K562 (cell line): Measurements from ENCODE around the gene ERP44. TPM values are rescaled to one million over a fixed set of nuclear protein-coding genes. Genes with fewer than 3 reads are reported as not detected.

Experiments
- E2F3 ChIP-seq: fragments of 250-450 bp; sonication (Bioruptor Pico); IDR thresholded peaks from 2 replicates; pipeline ENCODE4 v1.4.0; 2020; ENCODE audit warnings: mild to moderate bottlenecking
- MCM7 ChIP-seq, 2 experiments: fragments of 450-650 bp; IDR thresholded peaks; 2 replicates each; pipeline ENCODE4 v1.6.1; 2016 to 2018
- NFIC ChIP-seq: fragments of 450-650 bp; IDR thresholded peaks from 2 replicates; pipeline ENCODE4 v1.6.1; 2017; ENCODE audit warnings: mild to moderate bottlenecking, inconsistent platforms
- PTRF ChIP-seq: fragments of 450-650 bp; IDR thresholded peaks from 2 replicates; pipeline ENCODE4 v1.6.1; 2016; ENCODE audit warnings: mild to moderate bottlenecking, missing genetic modification characterization, missing compliant biosample characterization
- RBM39 ChIP-seq: fragments of 200-400 bp; formaldehyde crosslinking; optimal IDR thresholded peaks from 2 replicates; pipeline ENCODE3; 2018; ENCODE audit warnings: low read depth, low read length
- SAFB ChIP-seq: fragments of 200-400 bp; formaldehyde crosslinking; IDR thresholded peaks from 2 replicates; pipeline ENCODE4 v1.6.1; 2017; ENCODE audit warnings: low read depth, low read length, borderline replicate concordance
- ZBTB17 ChIP-seq: fragments of 450-650 bp; formaldehyde crosslinking; IDR thresholded peaks from 2 replicates; pipeline ENCODE4 v1.4.0; 2020; ENCODE audit warnings: mild to moderate bottlenecking
- ZNF134 ChIP-seq: fragments of 250-450 bp; sonication (Bioruptor Pico); conservative IDR thresholded peaks from 2 replicates; pipeline ENCODE4 v1.4.0; 2020
- ZNF584 ChIP-seq: fragments of 200-800 bp; sonication (Bioruptor generic); IDR thresholded peaks from 2 replicates; pipeline ENCODE4 v1.6.1; 2016; ENCODE audit warnings: low read depth, mild to moderate bottlenecking, missing genetic modification characterization, missing compliant biosample characterization
- ZNF589 ChIP-seq: fragments of 200-800 bp; sonication (Bioruptor generic); IDR thresholded peaks from 2 replicates; pipeline ENCODE4 v1.6.1; 2016; ENCODE audit warnings: low read depth, missing genetic modification characterization, missing compliant biosample characterization
- ZNF76 ChIP-seq: fragments of 250-450 bp; sonication (Bioruptor Pico); IDR thresholded peaks from 2 replicates; pipeline ENCODE4 v1.4.0; 2020; ENCODE audit warnings: mild to moderate bottlenecking, moderate library complexity, borderline replicate concordance
- ZNF830 ChIP-seq: fragments of 250-450 bp; sonication (Bioruptor Pico); IDR thresholded peaks from 2 replicates; pipeline ENCODE4 v1.5.0; 2021; ENCODE audit warnings: mild to moderate bottlenecking
- polyA plus RNA-seq, 8 experiments: library from polyadenylated mRNA; depleted of rRNA in 4 of 8; stranded (reverse) in 5 of 8; unstranded in 3 of 8; fragments of >200 nt; fragmentation: Nextera tagmentation in 2 of 8; fragmentation: Illumina TruSeq in 1 of 8; extraction: Ambion mirVana in 2 of 8; extraction: Trizol in 1 of 8; gene quantifications; 2 replicates each; pipeline versions ENCODE4 v1.2.1 to v1.2.3, GENCODE V29; 2011 to 2014; ENCODE audit warnings: inconsistent platforms in 1 of 8, missing spikeins in 1 of 8
- total RNA-seq, 7 experiments: library from RNA; depleted of rRNA in 6 of 7; stranded (reverse); fragments of >200 nt in 6 of 7; fragmentation: Illumina TruSeq in 2 of 7; extraction: Trizol in 2 of 7; gene quantifications; 2 replicates each; pipeline versions ENCODE4 v1.2.1 to v1.2.3, GENCODE V29; 2011 to 2021; ENCODE audit warnings: low replicate concordance in 1 of 7
- TF ChIP-seq, protein P1 (sequence below), 2 experiments: fragments of 450-650 bp in 1 of 2; sonication (generic) in 1 of 2; formaldehyde crosslinking in 1 of 2; IDR thresholded peaks; 2 replicates each; pipeline versions ENCODE4 v1.7.1 to v1.9.0; 2016 to 2022; ENCODE audit warnings: inconsistent platforms in 1 of 2, mild to moderate bottlenecking in 1 of 2, missing genetic modification reagents in 1 of 2
- TF ChIP-seq, protein P2 (sequence below): fragments of 450-650 bp; IDR thresholded peaks from 2 replicates; pipeline ENCODE4 v1.6.1; 2016
- TF ChIP-seq, protein P3 (sequence below), 2 experiments: IDR thresholded peaks in 1 of 2; conservative IDR thresholded peaks in 1 of 2; 2 replicates each; pipeline ENCODE4 v1.6.1; 2016; ENCODE audit warnings: low read depth in 2 of 2, mild to moderate bottlenecking in 1 of 2, missing compliant biosample characterization in 1 of 2, missing genetic modification characterization in 1 of 2, moderate library complexity in 1 of 2

Gene ERP44
- total and polyA plus RNA-seq, 9 of the 15 experiments (the other 6 are each of a cell fraction or from before 2014, with no cell fraction given), result 9.2 to 23.4 (median 13.6) TPM

DNA sequence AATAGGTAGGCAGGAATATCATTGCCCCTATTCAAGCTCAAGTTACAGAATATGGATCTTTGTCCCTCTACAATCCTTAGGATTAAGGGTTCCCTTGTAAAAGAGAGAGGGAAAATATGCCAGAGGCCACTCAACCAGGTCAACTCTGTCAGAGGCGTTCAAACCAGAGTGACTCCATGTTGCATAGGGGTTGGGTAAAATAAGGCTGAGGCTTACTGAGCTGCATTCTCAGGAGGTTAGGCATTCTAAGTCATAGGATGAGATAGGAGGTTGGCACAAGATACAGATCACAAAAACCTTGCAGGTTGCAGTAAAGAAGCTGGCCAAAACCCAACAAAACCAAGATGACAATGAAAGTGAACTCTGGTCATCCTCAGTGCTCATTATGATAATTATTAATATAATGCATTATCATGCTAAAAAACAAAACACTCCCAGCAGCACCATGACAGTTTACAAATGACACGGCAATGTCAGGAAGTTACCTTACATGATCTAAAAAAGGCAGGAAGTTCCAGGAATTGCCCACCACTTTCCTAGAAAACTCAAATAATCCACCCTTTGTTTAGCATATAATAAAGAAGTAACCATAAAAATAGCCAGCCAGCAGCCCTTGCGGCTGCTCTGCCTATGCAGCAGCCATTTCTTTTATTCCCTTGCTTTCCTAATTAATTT lies 64.8 kb downstream of the ERP44 start (continued):
- TF ChIP-seq, protein P1, sequence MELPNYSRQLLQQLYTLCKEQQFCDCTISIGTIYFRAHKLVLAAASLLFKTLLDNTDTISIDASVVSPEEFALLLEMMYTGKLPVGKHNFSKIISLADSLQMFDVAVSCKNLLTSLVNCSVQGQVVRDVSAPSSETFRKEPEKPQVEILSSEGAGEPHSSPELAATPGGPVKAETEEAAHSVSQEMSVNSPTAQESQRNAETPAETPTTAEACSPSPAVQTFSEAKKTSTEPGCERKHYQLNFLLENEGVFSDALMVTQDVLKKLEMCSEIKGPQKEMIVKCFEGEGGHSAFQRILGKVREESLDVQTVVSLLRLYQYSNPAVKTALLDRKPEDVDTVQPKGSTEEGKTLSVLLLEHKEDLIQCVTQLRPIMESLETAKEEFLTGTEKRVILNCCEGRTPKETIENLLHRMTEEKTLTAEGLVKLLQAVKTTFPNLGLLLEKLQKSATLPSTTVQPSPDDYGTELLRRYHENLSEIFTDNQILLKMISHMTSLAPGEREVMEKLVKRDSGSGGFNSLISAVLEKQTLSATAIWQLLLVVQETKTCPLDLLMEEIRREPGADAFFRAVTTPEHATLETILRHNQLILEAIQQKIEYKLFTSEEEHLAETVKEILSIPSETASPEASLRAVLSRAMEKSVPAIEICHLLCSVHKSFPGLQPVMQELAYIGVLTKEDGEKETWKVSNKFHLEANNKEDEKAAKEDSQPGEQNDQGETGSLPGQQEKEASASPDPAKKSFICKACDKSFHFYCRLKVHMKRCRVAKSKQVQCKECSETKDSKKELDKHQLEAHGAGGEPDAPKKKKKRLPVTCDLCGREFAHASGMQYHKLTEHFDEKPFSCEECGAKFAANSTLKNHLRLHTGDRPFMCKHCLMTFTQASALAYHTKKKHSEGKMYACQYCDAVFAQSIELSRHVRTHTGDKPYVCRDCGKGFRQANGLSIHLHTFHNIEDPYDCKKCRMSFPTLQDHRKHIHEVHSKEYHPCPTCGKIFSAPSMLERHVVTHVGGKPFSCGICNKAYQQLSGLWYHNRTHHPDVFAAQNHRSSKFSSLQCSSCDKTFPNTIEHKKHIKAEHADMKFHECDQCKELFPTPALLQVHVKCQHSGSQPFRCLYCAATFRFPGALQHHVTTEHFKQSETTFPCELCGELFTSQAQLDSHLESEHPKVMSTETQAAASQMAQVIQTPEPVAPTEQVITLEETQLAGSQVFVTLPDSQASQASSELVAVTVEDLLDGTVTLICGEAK (IDR thresholded peaks at IDR 0.05), result 0 out of 2 replicates have a peak, but pooled peaks have one; percentile 8
- TF ChIP-seq, protein P1 (CRISPR knock-in tag; IDR thresholded peaks at IDR 0.05), result no peak
- TF ChIP-seq ZNF584 (CRISPR knock-in tag) (0 out of 2 replicates have a peak, but pooled peaks have one; percentile 57), MCM7 (IDR thresholded peaks at IDR 0.05) (no peak), ZNF589 (CRISPR knock-in tag) (no peak), ZNF76 (no peak), ZBTB17 (CRISPR knock-in tag) (peak; percentile 67; the same call in 1 of the 2 replicates), PTRF (tag) (peak; percentile 94), SAFB (no peak), NFIC (0 out of 2 replicates have a peak, but pooled peaks have one; percentile 7), RBM39 (no peak), ZNF134 (CRISPR knock-in tag) (no peak), ZNF830 (CRISPR knock-in tag) (no peak), E2F3 (no peak)
- TF ChIP-seq, protein P2, sequence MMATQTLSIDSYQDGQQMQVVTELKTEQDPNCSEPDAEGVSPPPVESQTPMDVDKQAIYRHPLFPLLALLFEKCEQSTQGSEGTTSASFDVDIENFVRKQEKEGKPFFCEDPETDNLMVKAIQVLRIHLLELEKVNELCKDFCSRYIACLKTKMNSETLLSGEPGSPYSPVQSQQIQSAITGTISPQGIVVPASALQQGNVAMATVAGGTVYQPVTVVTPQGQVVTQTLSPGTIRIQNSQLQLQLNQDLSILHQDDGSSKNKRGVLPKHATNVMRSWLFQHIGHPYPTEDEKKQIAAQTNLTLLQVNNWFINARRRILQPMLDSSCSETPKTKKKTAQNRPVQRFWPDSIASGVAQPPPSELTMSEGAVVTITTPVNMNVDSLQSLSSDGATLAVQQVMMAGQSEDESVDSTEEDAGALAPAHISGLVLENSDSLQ, result peak; percentile 77
- TF ChIP-seq, protein P3, sequence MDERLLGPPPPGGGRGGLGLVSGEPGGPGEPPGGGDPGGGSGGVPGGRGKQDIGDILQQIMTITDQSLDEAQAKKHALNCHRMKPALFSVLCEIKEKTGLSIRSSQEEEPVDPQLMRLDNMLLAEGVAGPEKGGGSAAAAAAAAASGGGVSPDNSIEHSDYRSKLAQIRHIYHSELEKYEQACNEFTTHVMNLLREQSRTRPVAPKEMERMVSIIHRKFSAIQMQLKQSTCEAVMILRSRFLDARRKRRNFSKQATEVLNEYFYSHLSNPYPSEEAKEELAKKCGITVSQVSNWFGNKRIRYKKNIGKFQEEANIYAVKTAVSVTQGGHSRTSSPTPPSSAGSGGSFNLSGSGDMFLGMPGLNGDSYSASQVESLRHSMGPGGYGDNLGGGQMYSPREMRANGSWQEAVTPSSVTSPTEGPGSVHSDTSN (CRISPR knock-in tag; IDR thresholded peaks at IDR 0.05; ENCODE audit: low read depth), result no peak
- TF ChIP-seq, protein P3 (tag; conservative IDR thresholded peaks at IDR 0.05; ENCODE audit: low read depth), result peak; percentile 79
